HepG2 (cell line): ENCODE results near the gene PSPH. TPM values are rescaled to one million over a fixed set of nuclear protein-coding genes. Genes with fewer than 3 reads are reported as not detected.

Experiments
- CENPT ChIP-seq: sonication (generic); formaldehyde crosslinking; IDR thresholded peaks from 2 replicates; pipeline ENCODE4 v1.8.0; 2022; ENCODE audit warnings: low read depth, mild to moderate bottlenecking, moderate library complexity, missing genetic modification reagents
- CHCHD3 ChIP-seq: sonication (generic); formaldehyde crosslinking; IDR thresholded peaks from 2 replicates; pipeline ENCODE4 v1.8.0; 2022; ENCODE audit warnings: mild to moderate bottlenecking, missing genetic modification reagents, moderate library complexity
- CSRNP1 ChIP-seq: sonication (generic); formaldehyde crosslinking; IDR thresholded peaks from 2 replicates; pipeline ENCODE4 v1.8.1; 2023; ENCODE audit warnings: mild to moderate bottlenecking, missing genetic modification reagents
- FOXC1 ChIP-seq: sonication (generic); formaldehyde crosslinking; IDR thresholded peaks from 2 replicates; pipeline ENCODE4 v1.8.0; 2022; ENCODE audit warnings: mild to moderate bottlenecking, missing genetic modification reagents, borderline replicate concordance
- GTF2F1 ChIP-seq: fragments of 150-350 bp; IDR thresholded peaks from 2 replicates; pipeline ENCODE4 v1.6.1; 2014; ENCODE audit warnings: low read length
- GTF3A ChIP-seq: sonication (generic); formaldehyde crosslinking; conservative IDR thresholded peaks from 2 replicates; pipeline ENCODE4 v1.4.0; 2020; ENCODE audit warnings: mild to moderate bottlenecking, missing genetic modification reagents
- HNF4A ChIP-seq: sonication (generic); formaldehyde crosslinking; IDR thresholded peaks from 2 replicates; pipeline ENCODE4 v1.4.0; 2020; ENCODE audit warnings: missing genetic modification reagents
- ISX ChIP-seq: sonication (generic); formaldehyde crosslinking; conservative IDR thresholded peaks from 2 replicates; pipeline ENCODE4 v1.5.0; 2020; ENCODE audit warnings: missing genetic modification reagents
- MAF1 ChIP-seq: sonication (generic); formaldehyde crosslinking; IDR thresholded peaks from 2 replicates; pipeline ENCODE4 v1.5.0; 2020; ENCODE audit warnings: missing genetic modification reagents, borderline replicate concordance
- MBNL3 ChIP-seq: fragments of 250-450 bp; sonication (Bioruptor Pico); conservative IDR thresholded peaks from 2 replicates; pipeline ENCODE4 v1.8.0; 2022; ENCODE audit warnings: mild to moderate bottlenecking, inconsistent platforms
- MED1 ChIP-seq: sonication (generic); formaldehyde crosslinking; IDR thresholded peaks from 2 replicates; pipeline ENCODE4 v1.4.0; 2020; ENCODE audit warnings: missing genetic modification reagents
- MEIS2 ChIP-seq: sonication (generic); formaldehyde crosslinking; IDR thresholded peaks from 2 replicates; pipeline ENCODE4 v1.9.0; 2021; ENCODE audit warnings: mild to moderate bottlenecking, missing genetic modification reagents
- NFE2L2 ChIP-seq: fragments of 150-350 bp; IDR thresholded peaks from 2 replicates; pipeline ENCODE4 v1.6.1; 2014; ENCODE audit warnings: low read length
- PAWR ChIP-seq: sonication (generic); formaldehyde crosslinking; IDR thresholded peaks from 2 replicates; pipeline ENCODE4 v1.4.0; 2020; ENCODE audit warnings: missing genetic modification reagents, mild to moderate bottlenecking, borderline replicate concordance
- PHF21A ChIP-seq: sonication (generic); formaldehyde crosslinking; IDR thresholded peaks from 2 replicates; pipeline ENCODE4 v1.5.0; 2020; ENCODE audit warnings: mild to moderate bottlenecking, missing genetic modification reagents
- RCOR2 ChIP-seq: IDR thresholded peaks from 2 replicates; pipeline ENCODE4 v1.6.1; 2016; ENCODE audit warnings: missing biosample characterization, missing genetic modification reagents
- SP5 ChIP-seq: IDR thresholded peaks from 2 replicates; pipeline ENCODE4 v1.6.1; 2016; ENCODE audit warnings: low read depth, borderline replicate concordance
- STAT5B ChIP-seq: sonication (generic); formaldehyde crosslinking; IDR thresholded peaks from 2 replicates; pipeline ENCODE4 v1.4.0; 2020; ENCODE audit warnings: missing genetic modification reagents
- ZBTB33 ChIP-seq: sonication (generic); formaldehyde crosslinking; IDR thresholded peaks from 2 replicates; pipeline ENCODE4 v1.4.0; 2020; ENCODE audit warnings: missing genetic modification reagents
- ZFP37 ChIP-seq: sonication (generic); formaldehyde crosslinking; IDR thresholded peaks from 2 replicates; pipeline ENCODE4 v1.4.0; 2020; ENCODE audit warnings: missing genetic modification reagents, borderline replicate concordance
- ZMYM2 ChIP-seq: sonication (generic); formaldehyde crosslinking; IDR thresholded peaks from 2 replicates; pipeline ENCODE4 v1.8.0; 2022; ENCODE audit warnings: mild to moderate bottlenecking, missing genetic modification reagents
- ZNF207 ChIP-seq: fragments of 450-650 bp; IDR thresholded peaks from 2 replicates; pipeline ENCODE4 v1.6.1; 2016; ENCODE audit warnings: antibody characterized with exemption, borderline replicate concordance
- ZNF235 ChIP-seq: sonication (generic); formaldehyde crosslinking; IDR thresholded peaks from 2 replicates; pipeline ENCODE4 v1.8.1; 2023; ENCODE audit warnings: mild to moderate bottlenecking, missing genetic modification reagents, borderline replicate concordance
- ZNF354B ChIP-seq: sonication (generic); formaldehyde crosslinking; IDR thresholded peaks from 2 replicates; pipeline ENCODE4 v1.8.0; 2022; ENCODE audit warnings: mild to moderate bottlenecking, missing genetic modification reagents
- ZNF367 ChIP-seq: sonication (generic); formaldehyde crosslinking; IDR thresholded peaks from 2 replicates; pipeline ENCODE4 v1.4.0; 2020; ENCODE audit warnings: missing genetic modification reagents, borderline replicate concordance
- ZNF431 ChIP-seq: sonication (generic); formaldehyde crosslinking; IDR thresholded peaks from 2 replicates; pipeline ENCODE4 v1.9.0; 2022; ENCODE audit warnings: missing genetic modification reagents, low read depth, mild to moderate bottlenecking, borderline replicate concordance
- ZNF432 ChIP-seq: sonication (generic); formaldehyde crosslinking; IDR thresholded peaks from 2 replicates; pipeline ENCODE4 v1.5.0; 2020; ENCODE audit warnings: missing genetic modification reagents, mild to moderate bottlenecking, borderline replicate concordance
- ZNF589 ChIP-seq: sonication (generic); formaldehyde crosslinking; conservative IDR thresholded peaks from 2 replicates; pipeline ENCODE4 v1.8.0; 2022; ENCODE audit warnings: mild to moderate bottlenecking, moderate library complexity, missing genetic modification reagents
- ZNF597 ChIP-seq: sonication (generic); formaldehyde crosslinking; IDR thresholded peaks from 2 replicates; pipeline ENCODE4 v1.5.0; 2020; ENCODE audit warnings: missing genetic modification reagents
- polyA plus RNA-seq, 8 experiments: library from polyadenylated mRNA; depleted of rRNA in 3 of 8; stranded (reverse) in 7 of 8; unstranded in 1 of 8; fragments of >200 nt; fragmentation: Illumina TruSeq in 4 of 8; extraction: Trizol in 4 of 8; gene quantifications; 2 replicates each; pipeline versions ENCODE4 v1.2.1 to v1.2.3, GENCODE V29; 2011 to 2016; ENCODE audit warnings: low read depth in 4 of 8, missing spikeins in 1 of 8, mixed read lengths in 1 of 8; ENCODE audit not compliant: insufficient read depth in 1 of 8
- total RNA-seq, 5 experiments: library from RNA; depleted of rRNA; stranded (reverse); fragments of >200 nt; fragmentation: Illumina TruSeq; extraction: Trizol; gene quantifications; 2 replicates each; pipeline ENCODE4 v1.2.3, GENCODE V29; 2016; ENCODE audit warnings: low read depth in 1 of 5

Gene PSPH
- total and polyA plus RNA-seq, 2 of the 13 experiments (the other 11 are each of a cell fraction or from before 2014, with no cell fraction given) = 85.5 to 124 TPM

- TF ChIP-seq NFE2L2 = no peak
- TF ChIP-seq ZMYM2 (CRISPR knock-in tag) = peak; percentile 97
- TF ChIP-seq MBNL3 (CRISPR knock-in tag) = no peak
- peak; percentile 95 for TF ChIP-seq MED1 (CRISPR knock-in tag)
- peak; percentile 48; the same call in 1 of the 2 replicates for TF ChIP-seq ZBTB33 (CRISPR knock-in tag)
- TF ChIP-seq ZNF354B = no peak
- TF ChIP-seq ZNF432 (CRISPR knock-in tag) = no peak
- no peak for TF ChIP-seq ISX (CRISPR knock-in tag)
- TF ChIP-seq CENPT (CRISPR knock-in tag) = no peak
- TF ChIP-seq MEIS2 (CRISPR knock-in tag) = no peak
- TF ChIP-seq SP5 (CRISPR knock-in tag) = peak; percentile 65
- 0 out of 2 replicates have a peak, but pooled peaks have one; percentile 24 for TF ChIP-seq CSRNP1 (CRISPR knock-in tag)
- no peak for TF ChIP-seq ZNF367 (CRISPR knock-in tag)
- TF ChIP-seq ZNF597 (CRISPR knock-in tag) = no peak
- peak; percentile 88 for TF ChIP-seq PHF21A (CRISPR knock-in tag)
- TF ChIP-seq CHCHD3 (CRISPR knock-in tag) = no peak
- TF ChIP-seq HNF4A (CRISPR knock-in tag) = peak; percentile 91
- TF ChIP-seq FOXC1 (CRISPR knock-in tag) = peak; percentile 43; the same call in 1 of the 2 replicates
- TF ChIP-seq ZNF207 = no peak
- no peak for TF ChIP-seq ZNF235 (CRISPR knock-in tag)
- no peak for TF ChIP-seq ZNF589 (CRISPR knock-in tag)
- TF ChIP-seq RCOR2 (CRISPR knock-in tag) = peak; percentile 95
- TF ChIP-seq GTF2F1 = no peak
- no peak for TF ChIP-seq ZNF431 (CRISPR knock-in tag)
- TF ChIP-seq MAF1 (CRISPR knock-in tag) = peak; percentile 49; the same call in 1 of the 2 replicates
- no peak for TF ChIP-seq PAWR (CRISPR knock-in tag)
- peak; percentile 77; the same call in 1 of the 2 replicates for TF ChIP-seq STAT5B (CRISPR knock-in tag)
- TF ChIP-seq ZFP37 (CRISPR knock-in tag) = peak; percentile 73; the same call in 1 of the 2 replicates
- TF ChIP-seq GTF3A (CRISPR knock-in tag) = no peak
Observed at GRCh38 chr7:56007167-56007652, 44.0 kb downstream of the PSPH start (continued).
